AG09309 (cell line): Measurements from ENCODE around the gene SLC35B1.

Source experiments
- DNase-seq: peaks from one replicate; pipeline ENCODE4 v3.0.0-alpha.2; 2010; ENCODE audit warnings: low read depth
- H3K4me3 ChIP-seq: 2 replicates; pipeline ENCODE4 v1.5.1; 2011; ENCODE audit warnings: mild to moderate bottlenecking, low read depth, low read length, moderate library complexity; ENCODE audit not compliant: control insufficient read depth
- CTCF ChIP-seq: IDR thresholded peaks from 2 replicates; pipeline ENCODE4 v1.5.1; 2011; ENCODE audit warnings: mild to moderate bottlenecking, low read depth, low read length, inconsistent platforms; ENCODE audit not compliant: insufficient read depth, control insufficient read depth; ENCODE audit errors: missing control alignments

The SLC35B1 gene

GRCh38 chr17:49699966-49700575 lies 7.7 kb downstream of the SLC35B1 start:
- no peak for DNase-seq
- TF ChIP-seq CTCF = no peak
- no peak overlapping the region for H3K4me3 ChIP-seq

- no peak for TF ChIP-seq CTCF
- H3K4me3 ChIP-seq = no peak overlapping the region
- DNase-seq = no peak
These were observed 9.8 kb downstream of the SLC35B1 start for GRCh38 chr17:49698005-49698404.

GRCh38 chr17:49696233-49696761 lies 11.5 kb downstream of the SLC35B1 start:
- no peak overlapping the region for H3K4me3 ChIP-seq
- no peak for DNase-seq
- no peak for TF ChIP-seq CTCF

- DNase-seq = no peak
- H3K4me3 ChIP-seq = no peak overlapping the region
- TF ChIP-seq CTCF = no peak
These were observed 12.0 kb downstream of the SLC35B1 start for GRCh38 chr17:49695698-49696232.

- DNase-seq = no peak
- no peak overlapping the region for H3K4me3 ChIP-seq
These were observed 12.7 kb downstream of the SLC35B1 start for GRCh38 chr17:49694847-49695697.

More at GRCh38 chr17:49694847-49695697, 12.7 kb downstream of the SLC35B1 start:
- TF ChIP-seq CTCF = peak; percentile 91
